Parathyroid adenoma (tissue), 2 donors: ENCODE data around the gene ETV7.

ENCODE experiments used
- H2AFZ ChIP-seq: fragments of 300-600 bp; sonication (generic); one replicate; pipeline ENCODE4 v1.7.0; 2017; ENCODE audit warnings: antibody characterized with exemption, mild to moderate bottlenecking
- H3K27ac ChIP-seq: fragments of 300-600 bp; sonication (generic); one replicate; pipeline ENCODE4 v1.7.0; 2017
- H3K27me3 ChIP-seq: fragments of 300-600 bp; sonication (generic); one replicate; pipeline ENCODE4 v1.7.0; 2017; ENCODE audit warnings: low read length; ENCODE audit not compliant: control insufficient read depth, insufficient read depth
- H3K36me3 ChIP-seq: fragments of 300-600 bp; sonication (generic); one replicate; pipeline ENCODE4 v1.7.0; 2017; ENCODE audit warnings: low read length; ENCODE audit not compliant: control insufficient read depth, insufficient read depth
- H3K4me1 ChIP-seq: fragments of 300-600 bp; sonication (generic); one replicate; pipeline ENCODE4 v1.7.0; 2017; ENCODE audit warnings: control low read depth
- H3K4me2 ChIP-seq: fragments of 300-600 bp; sonication (generic); one replicate; pipeline ENCODE4 v1.7.0; 2017; ENCODE audit warnings: low read length
- H3K4me3 ChIP-seq: fragments of 300-600 bp; sonication (generic); one replicate; pipeline ENCODE4 v1.7.0; 2017; ENCODE audit warnings: low read depth, low read length
- H3K79me2 ChIP-seq: fragments of 300-600 bp; sonication (generic); one replicate; pipeline ENCODE4 v1.7.0; 2017; ENCODE audit warnings: control low read depth
- H3K9ac ChIP-seq: fragments of 300-600 bp; sonication (generic); one replicate; pipeline ENCODE4 v1.7.0; 2017; ENCODE audit warnings: mild to moderate bottlenecking
- H3K9me3 ChIP-seq: fragments of 300-600 bp; sonication (generic); one replicate; pipeline ENCODE4 v1.7.0; 2017; ENCODE audit warnings: low read length; ENCODE audit not compliant: control insufficient read depth
- CTCF ChIP-seq: fragments of 300-600 bp; sonication (generic); IDR thresholded peaks from one replicate; pipeline ENCODE4 v1.7.0; 2017; ENCODE audit warnings: antibody characterized with exemption, mild to moderate bottlenecking
- donor health status: primary hyperparathyroidism.

Gene ETV7

GRCh38 chr6:36357872-36358225 lies 29.6 kb downstream of the ETV7 start:
- TF ChIP-seq CTCF: no peak
- H3K36me3 ChIP-seq: no peaks in the 10 kb centered on the region
- no peak overlapping the region for H3K9ac ChIP-seq
- H3K4me1 ChIP-seq: no peaks in the 10 kb centered on the region
- no peak overlapping the region for H3K4me2 ChIP-seq
- H3K79me2 ChIP-seq: no peaks in the 10 kb centered on the region
- H2AFZ ChIP-seq: no peak overlapping the region
- no peaks in the 10 kb centered on the region for H3K27me3 ChIP-seq
- no peak overlapping the region for H3K27ac ChIP-seq
- H3K9me3 ChIP-seq: no peaks in the 10 kb centered on the region
- H3K4me3 ChIP-seq: no peak overlapping the region

- Histone ChIP-seq H3K27ac (no peak overlapping the region), H3K9ac (no peak overlapping the region), H3K79me2 (no peaks in the 10 kb centered on the region), H3K4me2 (no peak overlapping the region), H3K9me3 (no peaks in the 10 kb centered on the region), H3K4me1 (no peaks in the 10 kb centered on the region), H3K36me3 (no peaks in the 10 kb centered on the region), H2AFZ (no peak overlapping the region), H3K27me3 (no peaks in the 10 kb centered on the region), H3K4me3 (no peak overlapping the region)
- no peak for TF ChIP-seq CTCF
Measured at GRCh38 chr6:36355819-36356218, 31.6 kb downstream of the ETV7 start.

- H3K79me2 ChIP-seq: no peaks in the 10 kb centered on the region
- H3K4me1 ChIP-seq: no peaks in the 10 kb centered on the region
- no peak overlapping the region for H3K4me2 ChIP-seq
- no peaks in the 10 kb centered on the region for H3K36me3 ChIP-seq
- TF ChIP-seq CTCF: no peak
- no peaks in the 10 kb centered on the region for H3K9me3 ChIP-seq
- no peak overlapping the region for H3K4me3 ChIP-seq
- H3K27ac ChIP-seq: no peak overlapping the region
- H3K9ac ChIP-seq: no peak overlapping the region
- no peaks in the 10 kb centered on the region for H3K27me3 ChIP-seq
- H2AFZ ChIP-seq: no peak overlapping the region
Measured at GRCh38 chr6:36353411-36353915, 34.0 kb downstream of the ETV7 start.

- no peaks in the 10 kb centered on the region for H3K9me3 ChIP-seq
- no peak for TF ChIP-seq CTCF
- no peaks in the 10 kb centered on the region for H3K4me1 ChIP-seq
- no peak overlapping the region for H3K4me3 ChIP-seq
- H3K27me3 ChIP-seq: no peaks in the 10 kb centered on the region
- H3K36me3 ChIP-seq: no peaks in the 10 kb centered on the region
- no peak overlapping the region for H3K4me2 ChIP-seq
- no peak overlapping the region for H3K9ac ChIP-seq
- H2AFZ ChIP-seq: no peak overlapping the region
- no peaks in the 10 kb centered on the region for H3K79me2 ChIP-seq
- no peak overlapping the region for H3K27ac ChIP-seq
Measured at GRCh38 chr6:36352477-36353157, 34.9 kb downstream of the ETV7 start.
